Heart left ventricle (tissue), 13 donors: Measurements from ENCODE around the gene PHB1.

Source experiments
- POLR2A ChIP-seq, 2 donors: fragments of 450-650 bp; IDR thresholded peaks; one replicate each; pipeline ENCODE4 v1.6.1; 2017; ENCODE audit warnings: antibody characterized with exemption in 2 of 2, mild to moderate bottlenecking in 2 of 2, moderate library complexity in 2 of 2
- TF ChIP-seq, protein P1 (sequence below), 12 donors: fragments of 200-600 bp; sonication (generic) in 4 of 12; IDR thresholded peaks; one replicate each; pipeline versions ENCODE4 v1.5.0 to v1.8.0; 2018 to 2022; ENCODE audit warnings: antibody characterized with exemption in 12 of 12, mild to moderate bottlenecking in 5 of 12
- donor health status: ischemic (EF 13 %, LVEDD 7.1; RV severe dilation, severe dysfunction).
- donor health status: DM: no; HTN: yes; CAD: no.
- donor health status: DM: no; HTN: no; CAD: no.
- donor health status: ischemic (EF 25% LVEDD 6.9; RV normal size, moderate dysfunction).
- donor health status: ischemic (EF 25% LVEDD 5.7; RV mildly dilated, moderate dysfunction).
- donor health status: ischemic (EF 35%, LVEDD 5.7; RV mildly dilated, moderate dysfunction).
- donor health status: nonischemic (EF 11% LVEDD 7.7; RV severe dilation, severe dysfunction).
- donor health status: DM: yes; HTN: yes; CAD: no.
- donor health status: PGD.
- donor health status: ischemic (EF 29% LVEDD 5.4; RV normal size, mild dysfunction).
- donor health status: nonischemic (EF 23%, LVEDD 6.1; RV moderate dilation, normal function).

- TF ChIP-seq POLR2A (IDR thresholded peaks at IDR 0.05) = no peak
- TF ChIP-seq, protein P1, sequence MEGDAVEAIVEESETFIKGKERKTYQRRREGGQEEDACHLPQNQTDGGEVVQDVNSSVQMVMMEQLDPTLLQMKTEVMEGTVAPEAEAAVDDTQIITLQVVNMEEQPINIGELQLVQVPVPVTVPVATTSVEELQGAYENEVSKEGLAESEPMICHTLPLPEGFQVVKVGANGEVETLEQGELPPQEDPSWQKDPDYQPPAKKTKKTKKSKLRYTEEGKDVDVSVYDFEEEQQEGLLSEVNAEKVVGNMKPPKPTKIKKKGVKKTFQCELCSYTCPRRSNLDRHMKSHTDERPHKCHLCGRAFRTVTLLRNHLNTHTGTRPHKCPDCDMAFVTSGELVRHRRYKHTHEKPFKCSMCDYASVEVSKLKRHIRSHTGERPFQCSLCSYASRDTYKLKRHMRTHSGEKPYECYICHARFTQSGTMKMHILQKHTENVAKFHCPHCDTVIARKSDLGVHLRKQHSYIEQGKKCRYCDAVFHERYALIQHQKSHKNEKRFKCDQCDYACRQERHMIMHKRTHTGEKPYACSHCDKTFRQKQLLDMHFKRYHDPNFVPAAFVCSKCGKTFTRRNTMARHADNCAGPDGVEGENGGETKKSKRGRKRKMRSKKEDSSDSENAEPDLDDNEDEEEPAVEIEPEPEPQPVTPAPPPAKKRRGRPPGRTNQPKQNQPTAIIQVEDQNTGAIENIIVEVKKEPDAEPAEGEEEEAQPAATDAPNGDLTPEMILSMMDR (IDR thresholded peaks at IDR 0.05) = no peak
Observed at GRCh38 chr17:49422714-49423113, 8.0 kb upstream of the PHB1 start.
